H1 (cell line): ENCODE measurements around the gene GHRHR. TPM values are rescaled to one million over a fixed set of nuclear protein-coding genes. Genes with fewer than 3 reads are reported as not detected.
A peak's percentile ranks its signal among the peaks of the same experiment; 100 is the strongest.

Experiments
- CTCF ChIA-PET: fragments of 300-600 bp; sonication (Branson Sonifier 250); formaldehyde crosslinking; loops from one replicate; lab custom pipeline; 2021; ENCODE audit not compliant: partially characterized antibody; lab: Charles Lee
- POLR2A ChIA-PET: fragments of 300-600 bp; sonication (Branson Sonifier 250); formaldehyde crosslinking; loops from one replicate; lab custom pipeline; 2021; ENCODE audit warnings: inconsistent platforms; ENCODE audit not compliant: partially characterized antibody; lab: Charles Lee
- DNase-seq, 2 experiments: peaks; one replicate each; pipeline versions ENCODE4 v3.0.0 to v3.0.0-alpha.2; 2010 to 2022; ENCODE audit warnings: low spot score in 2 of 2, low read depth in 1 of 2, mixed read lengths in 1 of 2
- FAIRE-seq: peaks from 2 replicates; lab custom pipeline; 2011; peaks lifted over from hg19 to GRCh38; lab: Jason Lieb, UNC
- H2AFZ ChIP-seq: 2 replicates; pipeline ENCODE4 v1.8.1; 2012; ENCODE audit warnings: low read length, inconsistent platforms
- H2AK5ac ChIP-seq: 2 replicates; pipeline ENCODE4 v1.6.1; 2013; ENCODE audit warnings: low read depth, low read length
- H2BK120ac ChIP-seq: replicated peaks from 2 replicates; pipeline ENCODE3; 2013; ENCODE audit warnings: low read depth, low read length, inconsistent platforms
- H2BK12ac ChIP-seq: 2 replicates; pipeline ENCODE4 v1.6.1; 2013; ENCODE audit warnings: low read depth, low read length
- H2BK15ac ChIP-seq: 2 replicates; pipeline ENCODE4 v1.6.1; 2013; ENCODE audit warnings: low read length
- H2BK20ac ChIP-seq: 2 replicates; pipeline ENCODE4 v1.6.1; 2013; ENCODE audit warnings: low read length
- H2BK5ac ChIP-seq: 2 replicates; pipeline ENCODE4 v1.6.1; 2013; ENCODE audit warnings: low read depth, low read length
- H3K14ac ChIP-seq: 2 replicates; pipeline ENCODE4 v1.6.1; 2013; ENCODE audit warnings: inconsistent platforms; ENCODE audit not compliant: insufficient read length
- H3K18ac ChIP-seq: 2 replicates; pipeline ENCODE4 v1.6.1; 2013; ENCODE audit warnings: low read length; ENCODE audit errors: extremely low read depth
- H3K23ac ChIP-seq: 2 replicates; pipeline ENCODE4 v1.6.1; 2013; ENCODE audit warnings: inconsistent platforms; ENCODE audit not compliant: insufficient read length
- H3K23me2 ChIP-seq: 2 replicates; pipeline ENCODE4 v1.6.1; 2013; ENCODE audit warnings: low read depth, low read length
- H3K27ac ChIP-seq: 2 replicates; pipeline ENCODE4 v1.6.1; 2011; ENCODE audit warnings: low read depth, low read length, inconsistent platforms
- H3K27me3 ChIP-seq, 4 experiments: replicated peaks in 1 of 4; 1 replicate in 1 of 4; 2 replicates in 3 of 4; pipeline versions ENCODE4 v1.6.1 to v1.8.1; 2011 to 2013; ENCODE audit warnings: low read length in 3 of 4, mild to moderate bottlenecking in 3 of 4, inconsistent platforms in 2 of 4, mixed read lengths in 2 of 4, moderate library complexity in 1 of 4; ENCODE audit not compliant: control insufficient read depth in 3 of 4, insufficient read depth in 3 of 4; ENCODE audit errors: extremely low read depth in 1 of 4
- H3K36me3 ChIP-seq, 4 experiments: 2 replicates each; pipeline versions ENCODE4 v1.6.1 to v1.8.1; 2011 to 2013; ENCODE audit warnings: mild to moderate bottlenecking in 4 of 4, low read length in 3 of 4, moderate library complexity in 2 of 4, control low read depth in 1 of 4, inconsistent platforms in 1 of 4; ENCODE audit not compliant: insufficient read depth in 4 of 4, control insufficient read depth in 2 of 4
- H3K4ac ChIP-seq: replicated peaks from 2 replicates; pipeline ENCODE3; 2013; ENCODE audit warnings: low read length, low read depth, mixed read lengths, inconsistent platforms; ENCODE audit not compliant: insufficient read length
- H3K4me1 ChIP-seq, 4 experiments: replicated peaks in 1 of 4; 1 replicate in 1 of 4; 2 replicates in 3 of 4; pipeline versions ENCODE4 v1.6.1 to v1.8.1; 2011 to 2013; ENCODE audit warnings: low read length in 3 of 4, inconsistent platforms in 2 of 4, mixed read lengths in 1 of 4; ENCODE audit not compliant: insufficient read depth in 4 of 4, control insufficient read depth in 3 of 4
- H3K4me2 ChIP-seq, 2 experiments: 2 replicates each; pipeline versions ENCODE4 v1.6.1 to v1.8.1; 2011 to 2013; ENCODE audit warnings: low read depth in 2 of 2, low read length in 2 of 2, control low read depth in 1 of 2, inconsistent platforms in 1 of 2, mild to moderate bottlenecking in 1 of 2; ENCODE audit not compliant: insufficient read depth in 1 of 2
- H3K4me3 ChIP-seq, 4 experiments: fragments of 200-600, 300-600 bp in 1 of 4; sonication (generic), shearing (Covaris generic), sonication (Bioruptor Twin) in 1 of 4; 2 replicates each; pipeline versions ENCODE4 v1.5.1 to v1.8.1; 2011 to 2016; ENCODE audit warnings: low read length in 4 of 4, low read depth in 3 of 4, control low read depth in 2 of 4, inconsistent platforms in 2 of 4, mild to moderate bottlenecking in 2 of 4, mixed read lengths in 1 of 4, moderate library complexity in 1 of 4; ENCODE audit not compliant: insufficient read depth in 2 of 4; ENCODE audit errors: extremely low read depth in 1 of 4
- H3K56ac ChIP-seq: replicated peaks from 2 replicates; pipeline ENCODE3; 2013; ENCODE audit warnings: low read depth, mild to moderate bottlenecking, mixed read lengths, low read length, inconsistent platforms; ENCODE audit not compliant: insufficient read length
- H3K79me1 ChIP-seq: 2 replicates; pipeline ENCODE4 v1.6.1; 2013; ENCODE audit warnings: low read depth, low read length, control low read depth
- H3K79me2 ChIP-seq, 2 experiments: 2 replicates each; pipeline versions ENCODE4 v1.6.1 to v1.8.1; 2012 to 2013; ENCODE audit warnings: low read length in 2 of 2, mild to moderate bottlenecking in 2 of 2, inconsistent platforms in 1 of 2; ENCODE audit not compliant: insufficient read depth in 2 of 2, control insufficient read depth in 1 of 2
- H3K9ac ChIP-seq, 4 experiments: replicated peaks in 1 of 4; 1 replicate in 1 of 4; 2 replicates in 3 of 4; pipeline versions ENCODE4 v1.6.1 to v1.8.1; 2011 to 2013; ENCODE audit warnings: low read depth in 3 of 4, low read length in 3 of 4, control low read depth in 2 of 4, mild to moderate bottlenecking in 2 of 4, moderate library complexity in 2 of 4, inconsistent platforms in 1 of 4; ENCODE audit errors: extremely low read depth in 1 of 4
- H3K9me3 ChIP-seq, 2 experiments: 2 replicates each; pipeline versions ENCODE4 v1.6.1 to v1.8.1; 2012 to 2013; ENCODE audit warnings: mild to moderate bottlenecking in 2 of 2, moderate library complexity in 2 of 2, control low read depth in 1 of 2, inconsistent platforms in 1 of 2, low read depth in 1 of 2, low read length in 1 of 2, mixed read lengths in 1 of 2; ENCODE audit not compliant: insufficient read depth in 2 of 2
- H4K20me1 ChIP-seq, 2 experiments: replicated peaks in 1 of 2; 2 replicates each; pipeline versions ENCODE3 to v1.8.1; 2011 to 2013; ENCODE audit warnings: inconsistent platforms in 2 of 2, low read length in 2 of 2, mild to moderate bottlenecking in 1 of 2; ENCODE audit not compliant: insufficient read depth in 2 of 2, control insufficient read depth in 1 of 2
- H4K5ac ChIP-seq: 2 replicates; pipeline ENCODE4 v1.6.1; 2013; ENCODE audit warnings: low read length, low read depth, mixed read lengths, inconsistent platforms; ENCODE audit not compliant: insufficient read length
- H4K8ac ChIP-seq: 2 replicates; pipeline ENCODE4 v1.8.0; 2013; ENCODE audit warnings: mild to moderate bottlenecking, moderate library complexity, low read length, inconsistent platforms; ENCODE audit not compliant: insufficient read depth; ENCODE audit errors: extremely low read depth
- H4K91ac ChIP-seq: replicated peaks from 2 replicates; pipeline ENCODE3; 2013; ENCODE audit warnings: low read length, mixed read lengths, inconsistent platforms; ENCODE audit not compliant: insufficient read length
- ASH2L ChIP-seq: fragments of 200-600, 300-600 bp; sonication (generic); IDR thresholded peaks from one replicate; pipeline ENCODE4 v1.7.1; 2017; ENCODE audit warnings: low read length
- ATF3 ChIP-seq: IDR thresholded peaks from 2 replicates; pipeline ENCODE4 v1.6.1; 2011; ENCODE audit warnings: low read depth, mild to moderate bottlenecking, low read length; ENCODE audit not compliant: insufficient read depth
- CBX8 ChIP-seq: fragments of 300-800, 300-1000 bp; sonication (generic); IDR thresholded peaks from 2 replicates; pipeline ENCODE4 v1.7.1; 2016; ENCODE audit warnings: low read depth, low read length, borderline replicate concordance
- CHD2 ChIP-seq: IDR thresholded peaks from 2 replicates; pipeline ENCODE4 v1.6.1; 2012; ENCODE audit warnings: low read length, improper control_type of control experiment
- CREB1 ChIP-seq: IDR thresholded peaks from 2 replicates; pipeline ENCODE4 v1.6.1; 2012; ENCODE audit warnings: inconsistent platforms
- GTF2F1 ChIP-seq: IDR thresholded peaks from 2 replicates; pipeline ENCODE4 v1.6.1; 2012; ENCODE audit warnings: low read depth, low read length, improper control_type of control experiment, borderline replicate concordance
- NANOG ChIP-seq: IDR thresholded peaks from 2 replicates; pipeline ENCODE4 v1.6.1; 2011; ENCODE audit warnings: low read length, low read depth, mild to moderate bottlenecking, inconsistent platforms; ENCODE audit not compliant: insufficient read depth, poor library complexity, severe bottlenecking
- RXRA ChIP-seq: IDR thresholded peaks from 2 replicates; pipeline ENCODE4 v1.6.1; 2011; ENCODE audit warnings: low read depth, mild to moderate bottlenecking, low read length, moderate library complexity; ENCODE audit not compliant: insufficient read depth
- SP4 ChIP-seq: IDR thresholded peaks from 2 replicates; pipeline ENCODE4 v1.6.1; 2012; ENCODE audit warnings: low read length, inconsistent platforms
- WGBS, 2 experiments: shearing (Covaris generic) in 1 of 2; methylation state at CpG; one replicate each; pipeline versions ENCODE4 v1.1.6 to v1.1.7; 2013 to 2015; ENCODE audit warnings: low lambda C conversion rate in 2 of 2, mixed read lengths in 2 of 2, inconsistent platforms in 1 of 2, low coverage in 1 of 2, missing lambda C conversion rate in 1 of 2; ENCODE audit not compliant: insufficient replicate concordance in 2 of 2, insufficient coverage in 1 of 2, insufficient read length in 1 of 2; ENCODE audit errors: extremely low coverage in 1 of 2, missing lambda C conversion rate in 1 of 2; 5-methylcytosine and 5-hydroxymethylcytosine counted together
- polyA plus RNA-seq, 7 experiments: library from polyadenylated mRNA; depleted of rRNA in 3 of 7; stranded (reverse) in 5 of 7; unstranded in 2 of 7; fragments of >200 nt in 5 of 7; fragments of 200-250 nt in 2 of 7; gene quantifications; 1 replicate in 5 of 7; 2 replicates in 1 of 7; 4 replicates in 1 of 7; pipeline versions ENCODE4 v1.2.1 to v1.2.3, GENCODE V29; 2011 to 2013; ENCODE audit warnings: missing spikeins in 2 of 7, mixed read lengths in 2 of 7
- total RNA-seq: library from RNA; stranded (reverse); fragmentation: NEBNext Ultra II Directional; extraction: Animal tissue kit (Norgen Biotek cat#: 25700); gene quantifications from 2 replicates; pipeline ENCODE4 v1.2.1, GENCODE V29; 2021

Gene GHRHR
- total and polyA plus RNA-seq, 2 of the 8 experiments (the other 6 are each of a cell fraction or from before 2014, with no cell fraction given): 0.60 to 6.5 TPM

GRCh38 chr7:31019509-31019908, 55.8 kb downstream of the GHRHR start:
- no peak overlapping the region for H2AFZ ChIP-seq
- no peaks in the 10 kb centered on the region for H3K36me3 ChIP-seq
- H3K4ac ChIP-seq: no peak overlapping the region
- H4K20me1 ChIP-seq: no peaks in the 10 kb centered on the region
- TF ChIP-seq CHD2 (no peak), SP4 (no peak), RXRA (no peak), CBX8 (no peak), GTF2F1 (no peak), CREB1 (no peak), ATF3 (no peak), NANOG (no peak), ASH2L (no peak)
- 0 out of 2 replicates have a peak overlapping the region, but pooled peaks have one; percentile 9 for H2AK5ac ChIP-seq
- ChIA-PET CTCF (interaction anchor here (0.7 to 52.0 kb wide), 9 partner anchors 28 to 115 kb away, joined by 3 to 880 read pairs (median 4); partner anchors contain the start of gene ADCYAP1R1), POLR2A (no interaction called here)
- H3K23ac ChIP-seq: no peak overlapping the region
- H2BK12ac ChIP-seq: 0 out of 2 replicates have a peak overlapping the region, but pooled peaks have one; percentile 63
- no peaks in the 10 kb centered on the region for H3K23me2 ChIP-seq
- no peak overlapping the region for H3K27ac ChIP-seq
- H2BK5ac ChIP-seq: no peak overlapping the region
- no peaks in the 10 kb centered on the region for H3K27me3 ChIP-seq
- no peak overlapping the region for H2BK20ac ChIP-seq
- H3K79me2 ChIP-seq: no peaks in the 10 kb centered on the region
- H3K79me1 ChIP-seq: no peaks in the 10 kb centered on the region; the same call in 1 of the 2 replicates
- H3K4me1 ChIP-seq: peaks cover 9 to 16% (median 13%) of the 10 kb centered on the region in 4 experiments
- DNase-seq (no peak), FAIRE-seq (no peak)
- no peak overlapping the region for H3K56ac ChIP-seq
- no peak overlapping the region for H4K5ac ChIP-seq
- peak overlapping the region; percentile 24; the same call in 1 of the 2 replicates for H2BK15ac ChIP-seq
- H2BK120ac ChIP-seq: no peak overlapping the region
- no peak overlapping the region for H4K8ac ChIP-seq
- no peak overlapping the region for H3K4me2 ChIP-seq
- no peaks in the 10 kb centered on the region for H3K9me3 ChIP-seq
- H4K91ac ChIP-seq: no peak overlapping the region
- H3K4me3 ChIP-seq: no peak overlapping the region
- no peak overlapping the region for H3K14ac ChIP-seq
- H3K18ac ChIP-seq: no peak overlapping the region
- H3K9ac ChIP-seq: no peak overlapping the region
- WGBS, 2 experiments: no CpG with 5 or more reads among the region's 1 CpG
